ENCODE measurements around the gene HRAS.
A peak's percentile ranks its signal among the peaks of the same experiment; 100 is the strongest.

Gene HRAS

DNA sequence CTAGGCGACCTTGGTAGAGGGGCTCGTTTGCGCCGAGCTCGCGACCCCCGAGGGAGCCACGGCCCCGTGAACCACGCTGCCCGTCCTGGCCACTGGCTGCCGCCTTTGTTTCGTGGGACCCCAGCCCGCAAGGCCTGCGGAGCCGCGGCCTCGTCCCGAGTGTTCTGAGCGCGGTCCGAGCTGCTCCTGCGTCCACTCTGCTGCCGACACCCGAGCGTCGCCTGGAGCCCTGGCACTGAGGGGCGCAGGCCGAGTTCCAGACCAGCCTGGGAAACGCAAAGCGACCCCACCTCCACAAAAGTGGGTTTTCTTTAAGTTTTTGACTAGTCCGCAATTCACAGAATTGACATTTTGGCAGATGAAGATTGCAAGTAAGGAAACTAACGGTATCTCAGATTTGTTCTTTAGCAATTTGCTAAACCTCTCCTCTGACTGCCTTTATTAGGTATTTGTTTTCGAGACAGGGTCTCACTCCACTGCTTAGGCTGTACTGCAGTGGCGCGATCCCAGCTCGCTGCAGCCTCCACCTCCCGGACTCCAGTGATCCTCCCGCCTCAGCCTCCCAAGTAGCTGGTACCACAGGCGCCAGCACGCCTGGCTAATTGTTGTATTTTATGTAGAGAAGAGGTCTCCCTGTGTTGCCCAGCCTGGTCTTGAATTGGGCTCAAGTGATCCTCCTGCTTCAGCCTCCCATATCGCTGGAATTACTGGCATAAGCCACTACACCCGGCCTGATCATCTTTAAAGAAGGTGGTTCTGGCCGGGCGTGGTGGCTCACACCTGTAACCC lies 27.5 kb downstream of the HRAS start:
- no peak for DNase-seq (ENCODE audit: low spot score)

DNA sequence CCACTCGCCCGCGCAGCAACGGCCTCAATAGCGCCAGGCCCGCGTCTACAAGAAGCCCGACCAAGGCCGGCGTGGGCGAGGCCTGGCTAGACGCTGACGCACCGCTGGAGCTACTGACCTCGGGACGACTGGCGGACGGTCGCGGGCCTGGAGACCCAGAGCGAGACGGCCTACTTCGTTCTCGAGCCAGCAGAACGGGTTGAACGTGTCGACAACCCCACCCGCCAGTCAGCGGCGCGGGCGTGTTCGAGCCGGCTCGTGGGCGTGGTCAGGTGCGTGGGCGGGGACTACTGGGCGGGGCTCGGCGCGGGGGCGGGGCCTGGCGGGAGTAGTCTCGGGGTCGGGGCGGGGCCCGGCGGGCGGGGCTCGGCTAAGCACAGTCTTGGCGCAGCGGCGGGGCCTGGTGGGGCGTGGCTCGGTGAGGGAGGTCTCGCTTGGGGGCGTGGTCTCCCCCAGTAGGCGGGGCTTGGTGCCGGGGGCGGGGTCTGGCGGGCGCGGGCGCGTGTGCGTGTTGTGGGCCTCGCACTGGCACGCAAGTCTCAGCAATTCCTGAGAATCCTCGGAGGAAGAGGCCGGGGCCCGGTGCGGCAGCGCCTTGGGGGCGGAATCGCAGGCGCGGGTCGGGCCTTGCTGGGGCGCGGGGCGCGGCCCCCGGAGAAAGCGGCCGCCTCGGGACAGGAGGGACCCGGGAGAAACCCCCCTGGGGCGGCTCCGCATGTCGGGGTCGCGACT lies 28.2 kb downstream of the HRAS start, which contains the start of gene RNH1:
TSS of gene RNH1 (minus strand) at position 248 of the 732 bp plus-strand sequence. CDS start 5,080 bp downstream, outside the sequence.
- DNase-seq (ENCODE audit: low spot score): peak; percentile 100

DNA sequence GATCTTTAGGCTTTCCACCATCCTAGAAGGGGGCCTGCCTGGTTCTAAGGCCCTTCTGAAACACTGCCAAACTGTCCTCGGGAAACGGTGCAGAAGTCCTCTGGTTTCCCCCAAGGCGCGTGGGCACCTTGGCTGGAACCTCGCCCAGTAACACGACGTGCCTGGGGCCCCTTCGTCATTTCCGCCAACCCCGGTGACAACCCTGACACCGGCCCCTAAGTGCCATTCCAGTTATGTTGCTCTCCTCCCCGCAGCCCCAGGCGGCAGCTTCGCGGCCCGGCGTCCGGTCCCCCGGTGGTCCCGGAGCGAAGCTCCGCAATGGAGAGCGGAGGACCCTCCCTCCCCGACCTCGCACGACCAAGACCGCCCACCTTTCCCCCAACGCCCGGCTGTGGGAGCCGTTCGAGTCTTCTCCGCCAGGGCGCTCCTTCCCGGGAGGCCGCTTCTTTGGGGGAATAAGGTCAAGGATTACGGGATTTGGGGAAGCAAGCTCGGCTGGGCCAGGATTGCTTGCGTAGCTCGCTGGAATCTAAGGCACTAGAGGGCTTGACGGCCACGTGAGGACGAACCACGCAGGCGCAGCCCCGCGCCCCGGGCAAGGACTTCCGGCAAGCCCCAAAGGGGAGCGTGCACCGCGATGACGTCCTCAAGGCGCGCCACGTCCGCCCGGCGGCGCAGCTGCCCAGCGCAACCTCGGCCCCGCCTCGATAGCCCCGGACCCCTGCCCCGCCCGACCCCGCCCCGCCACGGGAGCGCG lies 29.0 kb downstream of the HRAS start:
- DNase-seq (ENCODE audit: low spot score): peak; percentile 100

- DNase-seq (ENCODE audit: low spot score): no peak
These were observed 30.4 kb downstream of the HRAS start for GRCh38 chr11:504994-505344.

- no peak for DNase-seq (ENCODE audit: low spot score)
These were observed 31.1 kb downstream of the HRAS start for GRCh38 chr11:504053-504993.

DNA sequence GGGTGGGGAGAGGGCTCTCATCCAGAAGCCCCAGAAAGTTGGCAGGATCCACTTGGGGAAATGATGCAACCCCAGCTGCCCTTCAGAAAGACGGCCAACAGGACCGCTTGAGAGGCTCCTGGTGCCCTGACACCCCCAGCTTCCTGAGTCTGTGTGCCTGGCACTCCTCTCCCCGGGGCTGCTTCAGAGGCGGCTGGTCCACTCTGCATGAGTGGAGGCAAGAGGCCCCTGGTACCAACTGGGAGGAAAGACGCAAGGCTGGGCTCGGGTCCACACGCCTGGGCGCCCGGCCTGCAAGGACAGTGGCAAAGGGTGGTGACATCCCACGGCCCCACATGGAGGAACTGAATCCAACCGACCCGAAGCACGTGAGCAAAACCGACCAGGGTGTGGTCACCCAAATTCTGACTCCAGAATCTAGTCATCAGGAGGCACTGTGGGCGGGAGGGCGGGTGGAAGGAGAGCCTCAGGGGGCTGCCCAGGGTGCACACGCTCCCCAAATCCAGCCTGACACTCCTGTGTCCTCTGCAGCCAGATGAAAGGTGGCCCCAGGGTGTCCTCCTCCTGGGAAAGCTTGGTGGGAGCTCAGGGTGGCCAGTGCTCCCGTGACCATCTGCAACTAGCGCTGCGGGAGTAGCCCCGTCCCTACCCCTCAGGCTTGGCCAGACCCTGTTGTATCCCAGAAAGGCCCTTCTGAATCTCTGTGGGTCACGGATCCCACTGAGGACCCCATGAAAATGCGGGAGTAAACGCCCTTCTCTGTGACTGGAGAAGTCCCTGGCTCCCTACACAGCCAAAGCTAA lies 32.0 kb downstream of the HRAS start:
- no peak for DNase-seq (ENCODE audit: low spot score)

- DNase-seq (ENCODE audit: low spot score): no peak
These were observed 32.8 kb downstream of the HRAS start for GRCh38 chr11:502288-503178.

DNA sequence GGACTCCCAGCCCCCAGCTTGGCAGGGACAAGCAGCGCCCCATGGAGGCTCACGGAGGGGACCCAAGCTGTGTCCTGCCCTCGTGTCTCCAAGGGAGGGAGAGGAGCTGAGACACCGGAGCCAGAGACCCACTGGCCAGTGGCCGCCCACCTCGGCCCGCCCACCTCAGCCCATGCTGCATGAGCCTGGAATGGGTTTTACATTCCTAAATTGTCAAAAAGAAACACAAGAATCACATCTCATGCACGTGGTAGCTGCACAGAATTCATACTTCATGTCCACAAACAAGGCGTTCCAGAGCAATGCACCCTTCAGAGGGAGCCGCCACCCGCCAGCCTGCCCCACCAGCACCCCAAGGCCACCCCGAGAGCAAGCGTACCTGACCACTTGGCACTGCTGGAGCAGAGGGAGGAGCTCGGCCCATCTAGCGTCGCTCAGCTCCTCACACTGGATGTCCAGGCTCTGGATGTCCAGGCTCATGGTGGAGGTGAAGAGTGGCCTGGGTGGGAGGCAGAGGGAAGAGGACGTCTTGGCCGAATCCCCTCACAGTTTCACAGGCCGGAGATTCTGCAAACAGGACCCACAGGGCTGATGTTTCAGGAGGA lies 33.6 kb downstream of the HRAS start:
- no peak for DNase-seq (ENCODE audit: low spot score)

GRCh38 chr11:501001-501682 lies 34.2 kb downstream of the HRAS start:
- peak; percentile 46 for DNase-seq (ENCODE audit: low spot score)

DNA sequence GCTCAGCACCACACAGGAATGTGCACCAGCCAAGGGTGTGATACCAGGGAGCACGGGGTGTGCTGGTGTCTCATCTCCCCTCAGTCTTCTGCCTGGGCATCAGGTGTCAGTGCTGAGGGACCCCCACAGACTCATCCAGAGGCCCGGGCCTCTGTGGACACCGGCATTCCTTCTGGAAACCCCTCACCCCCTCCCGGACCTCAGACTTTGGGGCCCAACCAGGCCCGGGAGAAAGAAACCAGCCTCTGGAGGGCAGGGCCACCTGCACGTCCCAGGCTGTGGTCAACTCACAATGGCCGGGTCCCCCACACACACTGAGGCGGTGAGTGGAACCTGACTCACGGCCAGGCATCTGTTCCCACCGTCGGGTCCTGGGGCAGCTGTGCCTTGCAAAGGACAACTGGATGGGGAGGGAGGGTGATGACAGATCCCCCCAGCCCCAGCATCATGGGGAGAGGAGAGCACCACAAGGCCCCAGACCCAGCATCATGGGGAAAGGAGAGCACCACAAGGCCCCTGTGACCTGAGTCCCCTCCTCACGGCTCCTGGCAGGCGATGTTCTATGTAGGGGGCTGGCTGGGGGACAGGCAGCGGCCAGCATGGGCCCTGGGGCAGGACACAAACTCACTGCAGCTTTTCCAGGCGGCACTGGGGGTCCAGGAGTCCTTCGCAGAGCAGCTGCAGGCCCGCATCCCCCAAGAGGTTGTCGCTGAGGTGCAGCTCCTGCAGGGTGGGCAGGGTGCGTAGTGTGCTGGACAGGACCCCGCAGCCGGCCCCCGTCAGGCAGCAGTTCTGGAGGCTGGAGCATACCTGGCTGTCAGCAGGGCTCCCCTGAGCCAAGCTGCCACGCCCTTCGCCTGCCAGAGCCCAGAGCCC lies 35.9 kb downstream of the HRAS start:
- peak; percentile 55 for DNase-seq (ENCODE audit: low spot score)

GRCh38 chr11:498297-499181 lies 36.8 kb downstream of the HRAS start:
- DNase-seq (ENCODE audit: low spot score): no peak

GRCh38 chr11:497565-498296 lies 37.6 kb downstream of the HRAS start:
- DNase-seq (ENCODE audit: low spot score): no peak

DNA sequence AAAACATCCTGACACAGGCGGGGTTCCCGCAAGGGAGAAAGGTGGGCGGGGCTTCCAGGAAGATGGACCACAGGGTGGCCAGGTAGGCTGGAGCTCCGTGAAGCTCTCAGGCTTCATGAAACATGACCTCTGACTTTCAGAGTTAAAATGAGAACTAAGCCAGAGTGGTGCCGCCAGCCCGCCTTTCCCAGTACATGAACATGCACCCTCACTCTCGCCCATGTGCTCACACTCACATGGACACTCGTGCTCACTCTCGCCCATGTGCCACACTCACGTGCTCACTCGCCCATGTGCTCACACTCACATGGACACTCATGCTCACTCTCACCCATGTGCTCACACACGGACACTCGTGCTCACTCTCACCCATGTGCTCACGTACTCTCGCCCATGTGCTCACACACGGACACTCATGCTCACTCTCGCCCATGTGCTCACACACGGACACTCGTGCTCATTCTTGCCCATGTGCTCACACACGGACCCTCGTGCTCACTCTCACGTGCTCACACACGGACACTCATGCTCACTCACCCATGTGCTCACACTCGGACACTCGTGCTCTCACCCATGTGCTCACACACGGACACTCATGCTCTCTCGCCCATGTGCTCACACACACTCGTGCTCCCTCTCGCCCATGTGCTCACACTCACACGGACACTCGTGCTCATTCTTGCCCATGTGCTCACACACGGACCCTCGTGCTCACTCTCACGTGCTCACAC lies 38.4 kb downstream of the HRAS start:
- DNase-seq (ENCODE audit: low spot score): no peak

- no peak for DNase-seq (ENCODE audit: low spot score)
These were observed 39.8 kb downstream of the HRAS start for GRCh38 chr11:495537-495931.
